SK-N-SH (cell line): ENCODE results near the gene RCE1. TPM values are rescaled to one million over a fixed set of nuclear protein-coding genes. Genes with fewer than 3 reads are reported as not detected.

Experiments used
- CTCF ChIA-PET: fragments of 300-600, 350-600 bp; formaldehyde crosslinking; extraction: SDS; loops from one replicate; lab custom pipeline; 2021; lab: Yijun Ruan, JAX
- POLR2A ChIA-PET: fragments of 350-600 bp; sonication (Branson Sonifier 250); formaldehyde crosslinking; extraction: SDS; loops from one replicate; lab custom pipeline; 2020; ENCODE audit warnings: antibody characterized with exemption, inconsistent platforms; lab: Yijun Ruan, JAX
- DNase-seq: peaks from one replicate; pipeline ENCODE4 v3.0.0; 2012
- H2AFZ ChIP-seq: fragments of 200-600 bp; sonication (generic); 2 replicates; pipeline ENCODE4 v1.8.1; 2016; ENCODE audit warnings: antibody characterized with exemption, mild to moderate bottlenecking, low read depth
- H3F3A ChIP-seq: fragments of 200-600 bp; sonication (generic); replicated peaks from 2 replicates; pipeline ENCODE3; 2016; ENCODE audit warnings: antibody characterized with exemption, mild to moderate bottlenecking; ENCODE audit not compliant: insufficient read depth
- H3K27ac ChIP-seq, 2 experiments: fragments of 200-500 bp in 1 of 2; fragments of 200-600 bp in 1 of 2; sonication (Bioruptor generic) in 1 of 2; sonication (generic), shearing (Covaris generic) in 1 of 2; 2 replicates each; pipeline versions ENCODE4 v1.5.1 to v1.6.1; 2014 to 2016; ENCODE audit warnings: low read depth in 2 of 2, inconsistent platforms in 1 of 2, low read length in 1 of 2, mild to moderate bottlenecking in 1 of 2, mixed read lengths in 1 of 2
- H3K27me3 ChIP-seq: fragments of 200-600 bp; sonication (generic), shearing (Covaris generic); 2 replicates; pipeline ENCODE4 v1.6.1; 2016; ENCODE audit warnings: mixed run types; ENCODE audit not compliant: insufficient read depth
- H3K36me3 ChIP-seq, 2 experiments: fragments of 200-500 bp in 1 of 2; fragments of 200-600 bp in 1 of 2; sonication (Bioruptor generic) in 1 of 2; sonication (generic) in 1 of 2; replicated peaks in 1 of 2; 2 replicates each; pipeline versions ENCODE3 to v1.5.1; 2014 to 2016; ENCODE audit warnings: low read length in 1 of 2, mild to moderate bottlenecking in 1 of 2; ENCODE audit not compliant: insufficient read depth in 2 of 2, control insufficient read depth in 1 of 2
- H3K4me1 ChIP-seq, 2 experiments: fragments of 200-500 bp in 1 of 2; fragments of 200-600 bp in 1 of 2; sonication (Bioruptor generic) in 1 of 2; sonication (generic), shearing (Covaris generic) in 1 of 2; 2 replicates each; pipeline versions ENCODE4 v1.5.1 to v1.6.1; 2014 to 2016; ENCODE audit warnings: low read depth in 1 of 2, low read length in 1 of 2, mixed run types in 1 of 2; ENCODE audit not compliant: insufficient read depth in 2 of 2, control insufficient read depth in 1 of 2
- H3K4me2 ChIP-seq: fragments of 200-600 bp; sonication (generic), shearing (Covaris generic); 2 replicates; pipeline ENCODE4 v1.6.1; 2017; ENCODE audit warnings: mixed run types
- H3K4me3 ChIP-seq, 2 experiments: fragments of 200-500 bp in 1 of 2; fragments of 200-600 bp in 1 of 2; sonication (Bioruptor generic) in 1 of 2; sonication (generic), shearing (Covaris generic) in 1 of 2; 2 replicates each; pipeline versions ENCODE4 v1.5.1 to v1.8.1; 2014 to 2016; ENCODE audit warnings: low read depth in 2 of 2, inconsistent platforms in 1 of 2, low read length in 1 of 2, mild to moderate bottlenecking in 1 of 2, mixed read lengths in 1 of 2, moderate library complexity in 1 of 2
- H3K79me2 ChIP-seq: fragments of 200-600 bp; sonication (generic); 2 replicates; pipeline ENCODE4 v1.8.1; 2017; ENCODE audit warnings: mild to moderate bottlenecking; ENCODE audit not compliant: insufficient read depth
- H3K9ac ChIP-seq: fragments of 200-600 bp; sonication (generic); 2 replicates; pipeline ENCODE4 v1.6.1; 2017; ENCODE audit warnings: mixed run types
- H3K9me2 ChIP-seq: fragments of 200-600 bp; sonication (generic); 2 replicates; pipeline ENCODE4 v1.6.1; 2017; ENCODE audit warnings: mixed run types
- H3K9me3 ChIP-seq: fragments of 200-600 bp; sonication (generic); 2 replicates; pipeline ENCODE4 v1.6.1; 2017; ENCODE audit warnings: mixed run types, mild to moderate bottlenecking, moderate library complexity
- H4K20me1 ChIP-seq: fragments of 200-600 bp; sonication (generic); 2 replicates; pipeline ENCODE4 v1.6.1; 2017; ENCODE audit warnings: mild to moderate bottlenecking, mixed run types; ENCODE audit not compliant: insufficient read depth
- CHD2 ChIP-seq: fragments of 150-350 bp; IDR thresholded peaks from 2 replicates; pipeline ENCODE4 v1.6.1; 2018; ENCODE audit warnings: low read length; ENCODE audit not compliant: partially characterized antibody
- FOSL2 ChIP-seq: IDR thresholded peaks from 2 replicates; pipeline ENCODE4 v1.4.0; 2012; ENCODE audit warnings: low read depth, mild to moderate bottlenecking, moderate library complexity, borderline replicate concordance
- FOXM1 ChIP-seq: IDR thresholded peaks from 2 replicates; pipeline ENCODE4 v1.4.0; 2012; ENCODE audit warnings: low read depth, mild to moderate bottlenecking
- GABPA ChIP-seq: IDR thresholded peaks from 2 replicates; pipeline ENCODE4 v1.4.0; 2012; ENCODE audit warnings: low read depth, mild to moderate bottlenecking
- GATA2 ChIP-seq: sonication (generic); formaldehyde crosslinking; IDR thresholded peaks from 2 replicates; pipeline ENCODE4 v1.5.0; 2020; ENCODE audit warnings: mild to moderate bottlenecking, missing genetic modification reagents
- JUND ChIP-seq: IDR thresholded peaks from 2 replicates; pipeline ENCODE4 v1.4.0; 2012
- MAX ChIP-seq: IDR thresholded peaks from 2 replicates; pipeline ENCODE4 v1.4.0; 2012; ENCODE audit warnings: low read depth
- MEF2A ChIP-seq: IDR thresholded peaks from 2 replicates; pipeline ENCODE4 v1.4.0; 2012; ENCODE audit warnings: low read depth, borderline replicate concordance
- NFIC ChIP-seq: IDR thresholded peaks from 2 replicates; pipeline ENCODE4 v1.4.0; 2012; ENCODE audit warnings: borderline replicate concordance
- PBX3 ChIP-seq: IDR thresholded peaks from 2 replicates; pipeline ENCODE4; 2012
- POLR2AphosphoS5 ChIP-seq: IDR thresholded peaks from 2 replicates; pipeline ENCODE4 v1.6.1; 2012; ENCODE audit warnings: low read depth, low read length
- RAD21 ChIP-seq: IDR thresholded peaks from 2 replicates; pipeline ENCODE4 v1.6.1; 2012; ENCODE audit warnings: mild to moderate bottlenecking, low read length
- RCOR1 ChIP-seq: fragments of 150-350 bp; IDR thresholded peaks from 2 replicates; pipeline ENCODE4 v1.6.1; 2017; ENCODE audit warnings: antibody characterized with exemption, low read length
- RFX5 ChIP-seq: IDR thresholded peaks from 2 replicates; pipeline ENCODE4 v1.6.1; 2012; ENCODE audit warnings: mild to moderate bottlenecking, improper control_type of control experiment, low read length
- SIN3A ChIP-seq: IDR thresholded peaks from 2 replicates; pipeline ENCODE4 v1.6.1; 2012; ENCODE audit warnings: low read depth, mild to moderate bottlenecking, low read length, moderate library complexity, borderline replicate concordance
- TAF1 ChIP-seq: IDR thresholded peaks from 2 replicates; pipeline ENCODE4 v1.6.1; 2012; ENCODE audit warnings: low read depth, mild to moderate bottlenecking, low read length, moderate library complexity, borderline replicate concordance
- TEAD4 ChIP-seq: IDR thresholded peaks from 2 replicates; pipeline ENCODE4 v1.4.0; 2012; ENCODE audit warnings: mild to moderate bottlenecking, borderline replicate concordance; ENCODE audit not compliant: insufficient read depth
- USF2 ChIP-seq: fragments of 150-350 bp; IDR thresholded peaks from 2 replicates; pipeline ENCODE4 v1.6.1; 2017; ENCODE audit warnings: antibody characterized with exemption, low read length, low read depth, borderline replicate concordance
- WGBS: methylation state at CpG from one replicate; pipeline ENCODE4 v1.1.6; 2017; ENCODE audit warnings: low lambda C conversion rate; 5-methylcytosine and 5-hydroxymethylcytosine counted together
- polyA plus RNA-seq, 3 experiments: library from polyadenylated mRNA; depleted of rRNA; stranded (reverse); fragments of >200 nt; gene quantifications; 2 replicates each; pipeline ENCODE4 v1.2.3, GENCODE V29; 2012

RCE1 gene
- polyA plus RNA-seq, 1 of the 3 experiments (the other 2 are of a cell fraction), result 25.0 TPM

GRCh38 chr11:66869567-66869870, 26.3 kb downstream of the RCE1 start:
- TF ChIP-seq POLR2AphosphoS5 (no peak), SIN3A (no peak), MAX (no peak), TAF1 (no peak), TEAD4 (no peak), GABPA (no peak), RFX5 (no peak), RAD21 (no peak), NFIC (no peak), USF2 (no peak), CHD2 (no peak)
- TF ChIP-seq, all 33 proteins: peak for 0
- Histone ChIP-seq H3K27ac (no peak overlapping the region), H3K36me3 (no peaks in the 10 kb centered on the region), H3K9me2 (no peaks in the 10 kb centered on the region), H3K79me2 (no peaks in the 10 kb centered on the region), H2AFZ (no peak overlapping the region), H3K9ac (no peak overlapping the region), H3K4me1 (no peaks in the 10 kb centered on the region), H3F3A (no peaks in the 10 kb centered on the region), H3K9me3 (no peaks in the 10 kb centered on the region), H4K20me1 (no peaks in the 10 kb centered on the region), H3K4me3 (no peak overlapping the region), H3K27me3 (no peaks in the 10 kb centered on the region), H3K4me2 (no peak overlapping the region)
- POLR2A ChIA-PET, result no interaction called here
- CTCF ChIA-PET, result interaction anchor here (1.0 to 2.0 kb wide), 3 partner anchors 9 to 14 kb away, joined by 3 to 8 read pairs (median 3); no protein-coding TSS in a partner anchor
- 93% methylated on average over 8 of the region's 9 CpGs for WGBS
- no peak for DNase-seq

- H3K9me3 ChIP-seq, result no peaks in the 10 kb centered on the region
- TF ChIP-seq JUND, result no peak
- no peak for TF ChIP-seq FOXM1
- no peak for TF ChIP-seq FOSL2
- TF ChIP-seq TAF1, result no peak
- TF ChIP-seq PBX3, result no peak
- TF ChIP-seq GATA2 (CRISPR knock-in tag), result no peak
- no peak for TF ChIP-seq MEF2A
- no peak for TF ChIP-seq RCOR1
- TF ChIP-seq RFX5, result no peak
- TF ChIP-seq, all 33 proteins: peak for 0
- Histone ChIP-seq H3K4me2 (no peak overlapping the region), H3K27ac (no peak overlapping the region), H3F3A (no peaks in the 10 kb centered on the region), H3K27me3 (no peaks in the 10 kb centered on the region), H3K36me3 (no peaks in the 10 kb centered on the region), H2AFZ (no peak overlapping the region), H3K79me2 (no peaks in the 10 kb centered on the region), H3K9ac (no peak overlapping the region), H3K9me2 (no peaks in the 10 kb centered on the region), H3K4me1 (no peaks in the 10 kb centered on the region), H3K4me3 (no peak overlapping the region), H4K20me1 (no peaks in the 10 kb centered on the region)
- no peak for DNase-seq
- ChIA-PET POLR2A (no interaction called here), CTCF (interaction anchor here (0.7 to 2.0 kb wide), 4 partner anchors 8 to 14 kb away, joined by 3 to 8 read pairs (median 3); no protein-coding TSS in a partner anchor)
- 100% methylated on average over 4 of the region's 16 CpGs for WGBS
Observed at GRCh38 chr11:66870131-66870530, 26.9 kb downstream of the RCE1 start.
